ENCODE measurements around the gene PPARG. TPM values are rescaled to one million over a fixed set of nuclear protein-coding genes. Genes with fewer than 3 reads are reported as not detected.

The PPARG gene
- total and polyA plus RNA-seq, 5 donors from 2014 or later, result 0.16 to 0.64 (median 0.24) TPM; not detected in 2

DNA sequence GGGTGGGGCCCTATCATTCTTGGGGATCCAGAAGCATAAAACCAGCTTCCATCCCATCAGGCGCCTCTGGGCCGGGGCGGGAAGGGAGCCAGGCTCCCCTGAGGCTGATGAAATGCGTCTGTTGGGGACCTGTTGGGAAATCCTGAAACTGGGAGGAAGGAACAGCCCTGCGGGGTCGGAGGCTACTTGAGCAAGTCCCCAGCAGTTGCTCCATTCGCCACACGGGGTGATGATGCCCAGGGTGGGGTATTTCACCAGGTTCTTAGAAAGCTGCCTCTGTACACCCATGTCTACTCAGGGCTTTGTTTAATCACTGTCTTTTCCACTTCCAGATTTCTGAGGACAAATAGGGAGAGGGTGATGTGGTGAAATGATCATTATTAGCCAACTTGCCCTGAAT lies 170.0 kb downstream of the PPARG start:
- ATAC-seq (ENCODE audit: low read depth in 2 of 2) (no peak), DNase-seq (no peak)
- H3K36me3 ChIP-seq (ENCODE audit: control insufficient read depth, insufficient read depth, low read length), result no peaks in the 10 kb centered on the region

DNA sequence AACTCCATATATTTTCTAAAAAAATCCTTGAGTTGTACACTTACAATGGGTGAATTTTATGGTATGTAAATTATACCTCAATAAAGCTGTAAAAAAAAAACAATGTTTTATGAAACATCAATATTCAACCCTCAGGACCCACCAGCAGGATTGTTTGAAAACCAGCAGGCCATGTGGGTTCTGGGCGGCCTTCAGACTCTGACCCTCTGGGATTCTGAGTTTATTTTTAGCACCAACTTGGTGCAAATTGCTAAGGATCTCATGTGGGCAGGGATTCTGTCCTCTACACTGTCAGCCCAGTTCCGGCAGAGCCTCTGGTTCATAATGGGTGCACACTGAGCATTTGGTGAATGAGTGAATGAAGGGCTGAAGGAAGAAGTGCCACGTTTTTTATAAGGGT lies 171.3 kb downstream of the PPARG start:
- Histone ChIP-seq H3K36me3 (ENCODE audit: control insufficient read depth, insufficient read depth, low read length) (no peaks in the 10 kb centered on the region), H3K27me3 (ENCODE audit: control insufficient read depth, insufficient read depth, low read length) (no peaks in the 10 kb centered on the region), H3K27ac (ENCODE audit: insufficient read depth, low read length, poor library complexity, severe bottlenecking) (no peak overlapping the region), H3K4me1 (ENCODE audit: control insufficient read depth, insufficient read depth, low read length, poor library complexity, severe bottlenecking) (peaks cover 10% of the 10 kb centered on the region), H3K4me3 (ENCODE audit: low read depth, low read length) (no peak overlapping the region), H3K9me3 (ENCODE audit: control insufficient read depth in 2 of 2, low read length in 2 of 2) (no peaks in the 10 kb centered on the region)
- no peaks in the 10 kb centered on the region for H3K27me3 Mint-ChIP-seq
- DNase-seq, result no peak
- peaks cover 0 to 22% (median 8%) of the 10 kb centered on the region in 4 donors for H3K4me1 Mint-ChIP-seq
- no peak for ATAC-seq (ENCODE audit: low read depth in 2 of 2)
- peak overlapping the region in 1 of 3 donors; percentile 58 for H3K27ac Mint-ChIP-seq
- H3K4me3 Mint-ChIP-seq, result no peak overlapping the region
- peaks cover 3% of the 10 kb centered on the region for H3K36me3 Mint-ChIP-seq
- H3K9me3 Mint-ChIP-seq, result no peaks in the 10 kb centered on the region

More for the DNA sequence above, 170.0 kb downstream of the PPARG start:
- peaks cover 10% of the 10 kb centered on the region for H3K4me1 ChIP-seq (ENCODE audit: control insufficient read depth, insufficient read depth, low read length, poor library complexity, severe bottlenecking)
- no peaks in the 10 kb centered on the region for H3K27me3 Mint-ChIP-seq
- H3K36me3 Mint-ChIP-seq, result peaks cover 3% of the 10 kb centered on the region
- H3K4me3 Mint-ChIP-seq, result no peak overlapping the region
- H3K9me3 Mint-ChIP-seq, result no peaks in the 10 kb centered on the region
- no peaks in the 10 kb centered on the region for H3K27me3 ChIP-seq (ENCODE audit: control insufficient read depth, insufficient read depth, low read length)
- H3K9me3 ChIP-seq (ENCODE audit: control insufficient read depth in 2 of 2, low read length in 2 of 2), result no peaks in the 10 kb centered on the region
- peaks cover 0 to 19% (median 6%) of the 10 kb centered on the region in 4 donors for H3K4me1 Mint-ChIP-seq
- H3K4me3 ChIP-seq (ENCODE audit: low read depth, low read length), result no peak overlapping the region
- no peak overlapping the region for H3K27ac ChIP-seq (ENCODE audit: insufficient read depth, low read length, poor library complexity, severe bottlenecking)
- H3K27ac Mint-ChIP-seq, result no peak overlapping the region

DNA sequence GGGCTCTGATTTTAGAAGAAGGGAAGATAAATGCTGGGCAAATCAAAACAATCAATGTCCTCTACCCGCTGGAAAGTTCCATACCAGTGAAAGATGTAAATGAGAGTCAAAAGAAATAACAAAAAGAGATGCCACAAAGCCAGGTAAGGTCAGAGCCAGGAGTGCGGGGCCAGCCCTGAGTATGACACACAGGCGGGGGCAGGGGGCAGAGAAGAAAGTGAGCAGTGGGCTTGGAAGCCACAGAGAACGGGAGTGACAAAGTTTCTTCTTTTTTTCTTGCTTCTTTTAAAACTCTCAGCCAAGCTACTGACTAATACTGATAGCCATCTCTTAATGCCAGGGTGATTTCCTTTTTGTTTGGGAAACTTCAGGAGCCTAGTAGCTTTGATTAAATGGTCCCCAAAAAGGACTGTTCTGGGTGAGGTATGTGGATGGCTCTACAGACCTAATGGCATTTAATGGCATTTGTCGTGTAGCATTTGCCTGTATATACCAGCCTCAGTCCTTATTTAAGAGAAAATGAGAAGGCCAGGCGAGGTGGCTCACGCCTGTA lies 172.3 kb downstream of the PPARG start:
- Histone ChIP-seq H3K36me3 (ENCODE audit: control insufficient read depth, insufficient read depth, low read length) (no peaks in the 10 kb centered on the region), H3K27me3 (ENCODE audit: control insufficient read depth, insufficient read depth, low read length) (no peaks in the 10 kb centered on the region), H3K9me3 (ENCODE audit: control insufficient read depth in 2 of 2, low read length in 2 of 2) (no peaks in the 10 kb centered on the region), H3K4me3 (ENCODE audit: low read depth, low read length) (no peak overlapping the region), H3K4me1 (ENCODE audit: control insufficient read depth, insufficient read depth, low read length, poor library complexity, severe bottlenecking) (peaks cover 10% of the 10 kb centered on the region), H3K27ac (ENCODE audit: insufficient read depth, low read length, poor library complexity, severe bottlenecking) (no peak overlapping the region)
- Mint-ChIP-seq H3K27ac (peak overlapping the region in 2 of 3 donors; percentile 23 to 50), H3K27me3 (no peaks in the 10 kb centered on the region), H3K9me3 (no peaks in the 10 kb centered on the region), H3K4me3 (peak overlapping the region in 2 of 4 donors; percentile 49 to 66), H3K4me1 (peaks cover 0 to 22% (median 8%) of the 10 kb centered on the region in 4 donors), H3K36me3 (peaks cover 3% of the 10 kb centered on the region)
- ATAC-seq (ENCODE audit: low read depth in 2 of 2) (no peak), DNase-seq (no peak)

DNA sequence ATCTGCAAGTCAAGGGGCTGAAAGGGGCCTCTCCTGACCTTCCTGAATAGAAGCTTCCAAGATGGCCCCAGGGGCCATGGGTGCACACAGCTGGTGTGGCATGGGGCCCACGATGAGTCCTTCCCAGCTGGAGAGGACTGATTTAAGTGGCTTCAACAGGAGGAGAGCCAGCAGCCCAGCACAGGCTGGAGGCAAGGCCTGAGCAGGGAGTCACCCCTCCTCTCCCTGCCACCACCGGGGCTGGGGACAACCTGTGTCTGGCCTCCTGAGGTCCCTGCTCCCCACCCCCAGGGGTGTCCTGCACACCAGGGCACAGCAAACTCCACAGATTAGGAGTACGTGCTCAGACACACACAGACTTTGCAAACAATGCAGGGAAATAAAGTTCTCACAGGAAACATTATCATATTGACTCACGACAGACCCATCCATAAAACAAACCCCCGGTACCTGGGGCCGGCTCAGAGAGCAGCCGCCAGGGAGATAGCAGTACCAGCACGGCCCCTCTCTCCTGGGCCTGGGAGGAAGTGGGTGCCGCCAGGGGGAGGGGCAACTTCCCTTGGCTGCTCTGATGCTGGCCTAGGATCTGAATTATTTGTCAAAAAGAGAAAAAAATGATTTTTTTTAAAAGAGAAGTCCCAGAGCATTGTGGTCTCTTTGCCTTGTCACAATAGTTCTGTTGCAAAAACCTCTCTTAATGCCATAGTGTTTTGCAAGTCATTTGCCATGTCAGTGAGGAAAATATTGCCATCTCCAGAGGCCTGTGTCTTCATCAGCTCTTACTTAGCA lies 173.5 kb downstream of the PPARG start:
- H3K4me1 ChIP-seq (ENCODE audit: control insufficient read depth, insufficient read depth, low read length, poor library complexity, severe bottlenecking), result peaks cover 10% of the 10 kb centered on the region
- H3K4me3 Mint-ChIP-seq, result peak overlapping the region in 1 of 4 donors; percentile 54
- no peaks in the 10 kb centered on the region for H3K36me3 ChIP-seq (ENCODE audit: control insufficient read depth, insufficient read depth, low read length)
- peaks cover 0 to 2% (median 0%) of the 10 kb centered on the region in 7 donors for H3K9me3 Mint-ChIP-seq
- ATAC-seq (ENCODE audit: low read depth in 2 of 2) (peak; percentile 62 to 77), DNase-seq (peak in 1 of 3 donors; percentile 50)
- H3K4me1 Mint-ChIP-seq, result peaks cover 0 to 22% (median 10%) of the 10 kb centered on the region in 4 donors
- peaks cover 3% of the 10 kb centered on the region for H3K36me3 Mint-ChIP-seq
- H3K9me3 ChIP-seq (ENCODE audit: control insufficient read depth in 2 of 2, low read length in 2 of 2), result no peaks in the 10 kb centered on the region
- H3K27me3 ChIP-seq (ENCODE audit: control insufficient read depth, insufficient read depth, low read length), result no peaks in the 10 kb centered on the region
- H3K27ac Mint-ChIP-seq, result peak overlapping the region; percentile 38 to 85 (median 82)
- no peak overlapping the region for H3K27ac ChIP-seq (ENCODE audit: insufficient read depth, low read length, poor library complexity, severe bottlenecking)
- no peak overlapping the region for H3K4me3 ChIP-seq (ENCODE audit: low read depth, low read length)
- H3K27me3 Mint-ChIP-seq, result no peaks in the 10 kb centered on the region

DNA sequence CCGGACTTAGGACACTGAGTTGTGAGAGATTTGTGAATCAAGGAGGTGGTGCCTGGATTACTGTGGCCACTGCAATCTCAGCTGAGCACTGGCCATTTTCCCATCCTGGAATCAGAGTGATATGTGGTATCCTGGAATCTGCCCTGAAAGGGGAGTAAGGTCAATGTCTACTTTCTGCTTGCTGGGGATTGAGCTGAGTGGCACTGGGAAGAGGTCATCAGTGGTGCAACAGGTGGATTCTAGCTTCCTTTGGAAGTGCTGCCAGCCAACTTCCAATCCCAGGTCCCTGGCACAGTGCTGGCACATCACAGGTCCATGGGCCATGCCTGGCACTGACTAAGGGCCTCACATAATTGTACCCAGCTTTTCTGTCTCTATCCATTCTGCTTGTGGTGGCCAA lies 174.8 kb downstream of the PPARG start:
- H3K27me3 Mint-ChIP-seq, result no peaks in the 10 kb centered on the region
- no peak for DNase-seq

DNA sequence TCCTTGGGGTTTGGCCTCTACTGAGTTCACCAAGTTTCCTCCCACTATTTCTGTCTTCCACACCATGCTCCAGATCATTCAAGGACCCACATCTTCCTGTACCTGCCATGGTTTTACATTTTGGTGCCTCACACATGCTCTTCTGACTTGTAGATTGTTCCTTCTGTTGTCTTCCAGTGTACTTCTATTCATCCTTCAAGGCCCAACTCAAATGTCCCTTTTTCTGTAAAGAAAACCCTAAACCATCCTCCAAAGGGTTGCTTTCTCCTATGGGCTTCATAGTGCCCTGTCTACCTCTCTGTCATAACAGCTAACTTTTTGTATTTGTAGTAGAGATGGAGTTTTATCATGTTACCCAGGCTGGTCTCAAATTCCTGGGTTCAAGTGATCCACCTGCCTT lies 175.3 kb downstream of the PPARG start:
- Histone ChIP-seq H3K9me3 (ENCODE audit: control insufficient read depth in 2 of 2, low read length in 2 of 2) (no peaks in the 10 kb centered on the region), H3K27me3 (ENCODE audit: control insufficient read depth, insufficient read depth, low read length) (no peaks in the 10 kb centered on the region), H3K4me1 (ENCODE audit: control insufficient read depth, insufficient read depth, low read length, poor library complexity, severe bottlenecking) (peaks cover 10% of the 10 kb centered on the region), H3K27ac (ENCODE audit: insufficient read depth, low read length, poor library complexity, severe bottlenecking) (no peak overlapping the region), H3K4me3 (ENCODE audit: low read depth, low read length) (no peak overlapping the region), H3K36me3 (ENCODE audit: control insufficient read depth, insufficient read depth, low read length) (no peaks in the 10 kb centered on the region)
- ATAC-seq (ENCODE audit: low read depth in 2 of 2) (no peak), DNase-seq (no peak)
- peaks cover 0 to 22% (median 10%) of the 10 kb centered on the region in 4 donors for H3K4me1 Mint-ChIP-seq
- H3K36me3 Mint-ChIP-seq, result peaks cover 3% of the 10 kb centered on the region
- peak overlapping the region in 2 of 3 donors; percentile 21 to 60 for H3K27ac Mint-ChIP-seq
- peaks cover 0 to 2% (median 0%) of the 10 kb centered on the region in 7 donors for H3K9me3 Mint-ChIP-seq
- H3K4me3 Mint-ChIP-seq, result no peak overlapping the region
- H3K27me3 Mint-ChIP-seq, result no peaks in the 10 kb centered on the region

More for the DNA sequence above, 174.8 kb downstream of the PPARG start:
- no peak overlapping the region for H3K27ac ChIP-seq (ENCODE audit: insufficient read depth, low read length, poor library complexity, severe bottlenecking)
- ATAC-seq (ENCODE audit: low read depth in 2 of 2), result no peak
- peaks cover 10% of the 10 kb centered on the region for H3K4me1 ChIP-seq (ENCODE audit: control insufficient read depth, insufficient read depth, low read length, poor library complexity, severe bottlenecking)
- peaks cover 3% of the 10 kb centered on the region for H3K36me3 Mint-ChIP-seq
- H3K27me3 ChIP-seq (ENCODE audit: control insufficient read depth, insufficient read depth, low read length), result no peaks in the 10 kb centered on the region
- no peak overlapping the region for H3K4me3 ChIP-seq (ENCODE audit: low read depth, low read length)
- H3K36me3 ChIP-seq (ENCODE audit: control insufficient read depth, insufficient read depth, low read length), result no peaks in the 10 kb centered on the region
- H3K27ac Mint-ChIP-seq, result peak overlapping the region in 2 of 3 donors; percentile 21 to 60
- H3K4me3 Mint-ChIP-seq, result no peak overlapping the region
- H3K9me3 Mint-ChIP-seq, result peaks cover 0 to 2% (median 0%) of the 10 kb centered on the region in 7 donors
- peaks cover 0 to 22% (median 10%) of the 10 kb centered on the region in 4 donors for H3K4me1 Mint-ChIP-seq
- H3K9me3 ChIP-seq (ENCODE audit: control insufficient read depth in 2 of 2, low read length in 2 of 2), result no peaks in the 10 kb centered on the region

DNA sequence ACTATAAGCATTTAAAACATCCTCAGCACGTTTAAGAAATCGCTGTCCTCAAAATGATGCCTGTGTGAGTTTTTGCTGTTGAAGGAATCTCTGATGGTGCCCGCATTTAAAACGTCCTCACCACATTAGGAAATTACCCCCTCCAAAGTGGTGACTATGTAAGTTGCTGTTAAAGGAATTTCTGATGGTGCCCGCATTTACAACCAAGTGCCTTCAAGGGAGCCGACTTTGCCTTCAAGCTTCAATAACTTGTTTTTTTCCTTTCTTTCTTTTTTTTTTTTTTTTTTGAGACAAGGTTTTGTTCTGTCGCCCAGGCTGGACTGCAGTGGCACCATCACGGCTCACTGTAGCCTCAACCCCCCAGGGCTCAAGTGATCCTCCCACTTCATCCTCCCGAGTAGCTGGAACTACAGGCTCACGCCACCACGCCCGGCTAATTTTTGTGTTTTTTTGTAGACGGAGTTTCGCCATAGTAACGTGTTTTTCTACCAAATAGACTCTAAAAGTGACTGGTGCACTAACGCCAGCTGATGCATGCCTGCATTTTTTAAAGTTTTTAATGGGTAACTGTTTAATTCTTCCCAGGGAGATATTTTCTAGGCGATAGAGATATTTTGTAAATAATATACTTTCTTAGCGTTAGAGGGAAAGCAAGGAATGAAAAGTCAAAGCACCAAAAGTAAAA lies 176.4 kb downstream of the PPARG start:
- Histone ChIP-seq H3K27me3 (ENCODE audit: control insufficient read depth, insufficient read depth, low read length) (no peaks in the 10 kb centered on the region), H3K4me3 (ENCODE audit: low read depth, low read length) (no peak overlapping the region), H3K27ac (ENCODE audit: insufficient read depth, low read length, poor library complexity, severe bottlenecking) (no peak overlapping the region), H3K36me3 (ENCODE audit: control insufficient read depth, insufficient read depth, low read length) (no peaks in the 10 kb centered on the region), H3K4me1 (ENCODE audit: control insufficient read depth, insufficient read depth, low read length, poor library complexity, severe bottlenecking) (peaks cover 10% of the 10 kb centered on the region), H3K9me3 (ENCODE audit: control insufficient read depth in 2 of 2, low read length in 2 of 2) (no peaks in the 10 kb centered on the region)
- Mint-ChIP-seq H3K27me3 (no peaks in the 10 kb centered on the region), H3K4me1 (peaks cover 0 to 22% (median 10%) of the 10 kb centered on the region in 4 donors), H3K36me3 (peaks cover 3% of the 10 kb centered on the region), H3K4me3 (no peak overlapping the region), H3K27ac (peak overlapping the region in 1 of 3 donors; percentile 61), H3K9me3 (peaks cover 0 to 2% (median 0%) of the 10 kb centered on the region in 7 donors)
- no peak for DNase-seq
- no peak for ATAC-seq (ENCODE audit: low read depth in 2 of 2)
